Dendritic cell treated with granulocyte-macrophage colony-stimulating factor and Interleukin-4, amounts not matched to agents 40 ng/mL and 50 ng/mL, for 4 days (primary cell): ENCODE data around the gene DNHD1.

Source experiments
- H3K27ac Mint-ChIP-seq: one replicate; pipeline ENCODE4 v1.8.0; 2022; ENCODE audit warnings: mild to moderate bottlenecking, mixed read lengths
- H3K27me3 Mint-ChIP-seq: one replicate; pipeline ENCODE4 v1.8.0; 2022; ENCODE audit warnings: mild to moderate bottlenecking, mixed read lengths
- H3K36me3 Mint-ChIP-seq: one replicate; pipeline ENCODE4 v1.8.0; 2022; ENCODE audit warnings: low read depth, mixed read lengths
- H3K4me1 Mint-ChIP-seq: one replicate; pipeline ENCODE4 v1.8.0; 2022; ENCODE audit warnings: low read depth, mixed read lengths
- H3K4me3 Mint-ChIP-seq: one replicate; pipeline ENCODE4 v1.8.0; 2022; ENCODE audit warnings: mild to moderate bottlenecking, moderate library complexity, mixed read lengths
- H3K9me3 Mint-ChIP-seq: one replicate; pipeline ENCODE4 v1.8.0; 2022; ENCODE audit warnings: mixed read lengths
- intact Hi-C: fragments of 100-400 bp; cut with micrococcal nuclease; formaldehyde crosslinking; loops from one replicate; pipeline ENCODE4 v1.15.0; 2022

The DNHD1 gene

GRCh38 chr11:6530848-6531247 is 33.8 kb downstream of the DNHD1 start:
- Mint-ChIP-seq H3K36me3 (peaks cover 66% of the 10 kb centered on the region), H3K9me3 (no peaks in the 10 kb centered on the region), H3K27ac (no peak overlapping the region), H3K27me3 (no peaks in the 10 kb centered on the region), H3K4me1 (no peaks in the 10 kb centered on the region), H3K4me3 (no peak overlapping the region)
- intact Hi-C loops, result loop anchor here (1.0 to 10.0 kb wide), 4 partner anchors 74 to 226 kb away; partner anchors contain the start of genes ILK, MRPL17 and RRP8

- H3K4me1 Mint-ChIP-seq, result no peaks in the 10 kb centered on the region
- no peak overlapping the region for H3K4me3 Mint-ChIP-seq
- peaks cover 67% of the 10 kb centered on the region for H3K36me3 Mint-ChIP-seq
- H3K9me3 Mint-ChIP-seq, result no peaks in the 10 kb centered on the region
- H3K27me3 Mint-ChIP-seq, result no peaks in the 10 kb centered on the region
- no peak overlapping the region for H3K27ac Mint-ChIP-seq
- intact Hi-C loops, result loop anchor here (1.0 to 10.0 kb wide), 4 partner anchors 73 to 226 kb away; partner anchors contain the start of genes ILK, MRPL17 and RRP8
Observed at GRCh38 chr11:6531267-6531752, 34.2 kb downstream of the DNHD1 start.

GRCh38 chr11:6538456-6538855 is 41.4 kb downstream of the DNHD1 start:
- intact Hi-C loops, result loop anchor here (10.0 kb wide), 1 partner anchor 66 kb away; the partner anchor contains the start of genes ILK and RRP8
- H3K36me3 Mint-ChIP-seq, result peaks cover 29% of the 10 kb centered on the region
- H3K27me3 Mint-ChIP-seq, result no peaks in the 10 kb centered on the region
- H3K4me1 Mint-ChIP-seq, result no peaks in the 10 kb centered on the region
- H3K27ac Mint-ChIP-seq, result no peak overlapping the region
- no peaks in the 10 kb centered on the region for H3K9me3 Mint-ChIP-seq
- no peak overlapping the region for H3K4me3 Mint-ChIP-seq

- H3K27ac Mint-ChIP-seq, result no peak overlapping the region
- intact Hi-C loops, result loop anchor here (10.0 kb wide), 1 partner anchor 66 kb away; the partner anchor contains the start of genes ILK and RRP8
- H3K9me3 Mint-ChIP-seq, result no peaks in the 10 kb centered on the region
- no peaks in the 10 kb centered on the region for H3K4me1 Mint-ChIP-seq
- no peaks in the 10 kb centered on the region for H3K27me3 Mint-ChIP-seq
- H3K36me3 Mint-ChIP-seq, result peaks cover 26% of the 10 kb centered on the region
- H3K4me3 Mint-ChIP-seq, result no peak overlapping the region
Observed at GRCh38 chr11:6538945-6539344, 41.9 kb downstream of the DNHD1 start.

- Mint-ChIP-seq H3K27me3 (no peaks in the 10 kb centered on the region), H3K4me3 (no peak overlapping the region), H3K27ac (no peak overlapping the region), H3K36me3 (peaks cover 28% of the 10 kb centered on the region), H3K4me1 (no peaks in the 10 kb centered on the region), H3K9me3 (no peaks in the 10 kb centered on the region)
- intact Hi-C loops, result loop anchor here (10.0 kb wide), 1 partner anchor 65 kb away; the partner anchor contains the start of genes ILK and RRP8
Observed at GRCh38 chr11:6539748-6540268, 42.7 kb downstream of the DNHD1 start.

GRCh38 chr11:6541356-6541755 is 44.3 kb downstream of the DNHD1 start:
- no peaks in the 10 kb centered on the region for H3K27me3 Mint-ChIP-seq
- intact Hi-C loops, result no loop called here
- peaks cover 30% of the 10 kb centered on the region for H3K36me3 Mint-ChIP-seq
- H3K27ac Mint-ChIP-seq, result no peak overlapping the region
- H3K4me3 Mint-ChIP-seq, result no peak overlapping the region
- H3K9me3 Mint-ChIP-seq, result no peaks in the 10 kb centered on the region
- H3K4me1 Mint-ChIP-seq, result no peaks in the 10 kb centered on the region

GRCh38 chr11:6542727-6543126 is 45.6 kb downstream of the DNHD1 start:
- Mint-ChIP-seq H3K27me3 (no peaks in the 10 kb centered on the region), H3K4me1 (no peaks in the 10 kb centered on the region), H3K36me3 (peaks cover 43% of the 10 kb centered on the region), H3K4me3 (no peak overlapping the region), H3K27ac (no peak overlapping the region), H3K9me3 (no peaks in the 10 kb centered on the region)
- intact Hi-C loops, result no loop called here

- Mint-ChIP-seq H3K4me3 (no peak overlapping the region), H3K4me1 (no peaks in the 10 kb centered on the region), H3K9me3 (no peaks in the 10 kb centered on the region), H3K36me3 (peaks cover 45% of the 10 kb centered on the region), H3K27ac (no peak overlapping the region), H3K27me3 (no peaks in the 10 kb centered on the region)
- intact Hi-C loops, result no loop called here
Observed at GRCh38 chr11:6544921-6545850, 48.1 kb downstream of the DNHD1 start.

- Mint-ChIP-seq H3K4me1 (no peaks in the 10 kb centered on the region), H3K4me3 (no peak overlapping the region), H3K27me3 (no peaks in the 10 kb centered on the region), H3K9me3 (no peaks in the 10 kb centered on the region), H3K36me3 (peaks cover 41% of the 10 kb centered on the region), H3K27ac (no peak overlapping the region)
- intact Hi-C loops, result no loop called here
Observed at GRCh38 chr11:6545917-6546605, 49.0 kb downstream of the DNHD1 start.

- no peak overlapping the region for H3K27ac Mint-ChIP-seq
- peaks cover 41% of the 10 kb centered on the region for H3K36me3 Mint-ChIP-seq
- intact Hi-C loops, result no loop called here
- H3K4me1 Mint-ChIP-seq, result no peaks in the 10 kb centered on the region
- H3K9me3 Mint-ChIP-seq, result no peaks in the 10 kb centered on the region
- no peaks in the 10 kb centered on the region for H3K27me3 Mint-ChIP-seq
- H3K4me3 Mint-ChIP-seq, result no peak overlapping the region
Observed at GRCh38 chr11:6546735-6547134, 49.7 kb downstream of the DNHD1 start.

GRCh38 chr11:6547177-6547576 is 50.1 kb downstream of the DNHD1 start:
- Mint-ChIP-seq H3K27ac (no peak overlapping the region), H3K9me3 (no peaks in the 10 kb centered on the region), H3K4me3 (no peak overlapping the region), H3K27me3 (no peaks in the 10 kb centered on the region), H3K36me3 (peaks cover 41% of the 10 kb centered on the region), H3K4me1 (no peaks in the 10 kb centered on the region)
- intact Hi-C loops, result no loop called here

- Mint-ChIP-seq H3K27me3 (no peaks in the 10 kb centered on the region), H3K9me3 (no peaks in the 10 kb centered on the region), H3K36me3 (peaks cover 41% of the 10 kb centered on the region), H3K4me1 (no peaks in the 10 kb centered on the region), H3K27ac (no peak overlapping the region), H3K4me3 (no peak overlapping the region)
- intact Hi-C loops, result no loop called here
Observed at GRCh38 chr11:6548121-6548520, 51.0 kb downstream of the DNHD1 start.

GRCh38 chr11:6548641-6549040 is 51.6 kb downstream of the DNHD1 start:
- Mint-ChIP-seq H3K36me3 (peaks cover 41% of the 10 kb centered on the region), H3K4me1 (no peaks in the 10 kb centered on the region), H3K4me3 (no peak overlapping the region), H3K27me3 (no peaks in the 10 kb centered on the region), H3K9me3 (no peaks in the 10 kb centered on the region), H3K27ac (no peak overlapping the region)
- intact Hi-C loops, result no loop called here

- Mint-ChIP-seq H3K9me3 (no peaks in the 10 kb centered on the region), H3K4me3 (no peak overlapping the region), H3K27me3 (peaks cover 2% of the 10 kb centered on the region), H3K4me1 (peaks cover 5% of the 10 kb centered on the region), H3K27ac (no peak overlapping the region), H3K36me3 (peaks cover 9% of the 10 kb centered on the region)
- intact Hi-C loops, result no loop called here
Observed at GRCh38 chr11:6553634-6554033, 56.6 kb downstream of the DNHD1 start.
